Loucy (cell line): ENCODE results near the gene CFAP20.

ENCODE experiments used
- H2AFZ ChIP-seq: fragments of 200-600 bp; sonication (generic); 2 replicates; pipeline ENCODE4 v1.6.0; 2016; ENCODE audit warnings: antibody characterized with exemption, mild to moderate bottlenecking, low read length, moderate library complexity
- H3F3A ChIP-seq: fragments of 200-600 bp; 2 replicates; pipeline ENCODE4 v1.6.0; 2016; ENCODE audit warnings: antibody characterized with exemption, low read depth, mild to moderate bottlenecking
- H3K27me3 ChIP-seq: fragments of 200-600 bp; sonication (generic); 2 replicates; pipeline ENCODE4 v1.6.1; 2014; ENCODE audit warnings: low read length, mild to moderate bottlenecking; ENCODE audit not compliant: insufficient read depth, poor library complexity, severe bottlenecking
- H3K36me3 ChIP-seq: fragments of 200-600 bp; sonication (generic); 2 replicates; pipeline ENCODE4 v1.6.1; 2016; ENCODE audit warnings: low read length; ENCODE audit not compliant: insufficient read depth
- H3K4me1 ChIP-seq: fragments of 200-600 bp; sonication (generic); 2 replicates; pipeline ENCODE4 v1.5.1; 2014; ENCODE audit warnings: low read length, mild to moderate bottlenecking; ENCODE audit not compliant: insufficient read depth, poor library complexity, severe bottlenecking
- H3K4me2 ChIP-seq: fragments of 200-600 bp; sonication (generic); 2 replicates; pipeline ENCODE4 v1.6.0; 2014; ENCODE audit warnings: antibody characterized with exemption, low read length, low read depth, mild to moderate bottlenecking; ENCODE audit not compliant: poor library complexity, severe bottlenecking
- H3K4me3 ChIP-seq: fragments of 200-600 bp; sonication (generic); 2 replicates; pipeline ENCODE4 v1.5.1; 2014; ENCODE audit warnings: low read length, mild to moderate bottlenecking, mixed read lengths; ENCODE audit not compliant: poor library complexity, severe bottlenecking
- H3K79me2 ChIP-seq: fragments of 200-600 bp; sonication (generic); 2 replicates; pipeline ENCODE4 v1.6.1; 2014; ENCODE audit warnings: low read length; ENCODE audit not compliant: insufficient read depth
- H3K9ac ChIP-seq: fragments of 200-600 bp; sonication (generic); 2 replicates; pipeline ENCODE4 v1.6.0; 2014; ENCODE audit warnings: mild to moderate bottlenecking, low read depth, low read length, moderate library complexity; ENCODE audit not compliant: poor library complexity, severe bottlenecking
- H3K9me2 ChIP-seq: fragments of 200-600 bp; sonication (generic); replicated peaks from 2 replicates; pipeline ENCODE4 v1.6.1; 2016; ENCODE audit warnings: low read depth, low read length, mixed read lengths
- H3K9me3 ChIP-seq: fragments of 200-600 bp; sonication (generic); 2 replicates; pipeline ENCODE4 v1.6.1; 2014; ENCODE audit warnings: mild to moderate bottlenecking, antibody characterized with exemption, low read length, low read depth; ENCODE audit not compliant: insufficient read depth
- H4K20me1 ChIP-seq: fragments of 200-600 bp; sonication (generic); 2 replicates; pipeline ENCODE4 v1.6.0; 2014; ENCODE audit warnings: antibody characterized with exemption, low read length, mild to moderate bottlenecking; ENCODE audit not compliant: insufficient read depth, poor library complexity, severe bottlenecking
- CTCF ChIP-seq: fragments of 200-600 bp; sonication (generic); conservative IDR thresholded peaks from 2 replicates; pipeline ENCODE4 v1.5.1; 2014; ENCODE audit warnings: mild to moderate bottlenecking, antibody characterized with exemption, low read length
- EZH2phosphoT487 ChIP-seq: fragments of 200-600 bp; IDR thresholded peaks from 2 replicates; pipeline ENCODE4 v1.6.1; 2018; ENCODE audit warnings: antibody characterized with exemption, mild to moderate bottlenecking, moderate library complexity, borderline replicate concordance

Gene CFAP20

GRCh38 chr16:58109881-58110280, 19.3 kb downstream of the CFAP20 start:
- Histone ChIP-seq H3K4me3 (no peak overlapping the region), H3K9ac (no peak overlapping the region), H3K4me1 (peaks cover 8% of the 10 kb centered on the region), H2AFZ (no peak overlapping the region), H3K36me3 (peaks cover 29% of the 10 kb centered on the region), H3K9me2 (no peaks in the 10 kb centered on the region), H3K9me3 (no peaks in the 10 kb centered on the region), H3K27me3 (no peaks in the 10 kb centered on the region), H4K20me1 (no peaks in the 10 kb centered on the region), H3K4me2 (no peak overlapping the region), H3K79me2 (no peaks in the 10 kb centered on the region), H3F3A (no peaks in the 10 kb centered on the region)
- TF ChIP-seq CTCF (no peak), EZH2phosphoT487 (no peak)

GRCh38 chr16:58109330-58109729, 19.9 kb downstream of the CFAP20 start:
- Histone ChIP-seq H3K4me1 (peaks cover 8% of the 10 kb centered on the region), H3K9me2 (no peaks in the 10 kb centered on the region), H3K27me3 (no peaks in the 10 kb centered on the region), H3K36me3 (peaks cover 23% of the 10 kb centered on the region), H3K9me3 (no peaks in the 10 kb centered on the region), H3K4me2 (no peak overlapping the region), H2AFZ (no peak overlapping the region), H3K79me2 (no peaks in the 10 kb centered on the region), H3K4me3 (no peak overlapping the region), H3K9ac (no peak overlapping the region), H3F3A (no peaks in the 10 kb centered on the region), H4K20me1 (no peaks in the 10 kb centered on the region)
- TF ChIP-seq EZH2phosphoT487 (no peak), CTCF (no peak)

GRCh38 chr16:58107709-58108108, 21.5 kb downstream of the CFAP20 start:
- Histone ChIP-seq H3K9me2 (no peaks in the 10 kb centered on the region), H4K20me1 (no peaks in the 10 kb centered on the region), H2AFZ (no peak overlapping the region), H3K9me3 (no peaks in the 10 kb centered on the region), H3K9ac (no peak overlapping the region), H3K4me3 (no peak overlapping the region), H3F3A (no peaks in the 10 kb centered on the region), H3K4me1 (peaks cover 12% of the 10 kb centered on the region), H3K27me3 (no peaks in the 10 kb centered on the region), H3K36me3 (peaks cover 7% of the 10 kb centered on the region; the same call in 1 of the 2 replicates), H3K4me2 (no peak overlapping the region), H3K79me2 (no peaks in the 10 kb centered on the region)
- TF ChIP-seq EZH2phosphoT487 (no peak), CTCF (no peak)
